ENCODE data around the gene MDN1. TPM values are rescaled to one million over a fixed set of nuclear protein-coding genes. Genes with fewer than 3 reads are reported as not detected.

MDN1 gene
- total and polyA plus RNA-seq, 2 experiments from 2014 or later = 8.0 to 20.9 TPM

- Histone ChIP-seq H3K9me3 (ENCODE audit: low read depth) (no peaks in the 10 kb centered on the region), H3K36me3 (replicated peaks; ENCODE audit: insufficient read depth, low read depth) (no peaks in the 10 kb centered on the region), H3K4me3 (no peak overlapping the region), H3K79me2 (no peaks in the 10 kb centered on the region), H3K27me3 (no peaks in the 10 kb centered on the region), H4K20me1 (ENCODE audit: insufficient read depth, poor library complexity, severe bottlenecking) (no peaks in the 10 kb centered on the region), H3K9me2 (replicated peaks; ENCODE audit: insufficient read depth) (no peaks in the 10 kb centered on the region), H2AFZ (no peak overlapping the region), H3K4me1 (ENCODE audit: insufficient read depth) (peaks cover 8% of the 10 kb centered on the region), H3K4me2 (no peak overlapping the region), H3K27ac (no peak overlapping the region)
- DNase-seq (ENCODE audit: low spot score) = no peak
- TF ChIP-seq EZH2 (IDR thresholded peaks at IDR 0.05; ENCODE audit: borderline replicate concordance) = no peak
- TF ChIP-seq CTCF (IDR thresholded peaks at IDR 0.05; ENCODE audit: poor library complexity) = no peak
- no peak for TF ChIP-seq EZH2phosphoT487 (IDR thresholded peaks at IDR 0.05; ENCODE audit: low read depth, severe bottlenecking, unreplicated experiment)
- 100% methylated on average over 1 of the region's 1 CpG for WGBS (ENCODE audit: low lambda C conversion rate, missing lambda C conversion rate)
These were observed 29.6 kb downstream of the MDN1 start for GRCh38 chr6:89789980-89790379.

GRCh38 chr6:89787660-89788328 lies 31.8 kb downstream of the MDN1 start:
- Histone ChIP-seq H3K4me2 (peak overlapping the region; percentile 54), H3K79me2 (no peaks in the 10 kb centered on the region), H3K36me3 (replicated peaks; ENCODE audit: insufficient read depth, low read depth) (no peaks in the 10 kb centered on the region), H3K4me3 (no peak overlapping the region), H4K20me1 (ENCODE audit: insufficient read depth, poor library complexity, severe bottlenecking) (no peaks in the 10 kb centered on the region), H3K4me1 (ENCODE audit: insufficient read depth) (peaks cover 8% of the 10 kb centered on the region), H3K27me3 (no peaks in the 10 kb centered on the region), H3K27ac (peak overlapping the region; percentile 63), H2AFZ (no peak overlapping the region), H3K9me2 (replicated peaks; ENCODE audit: insufficient read depth) (no peaks in the 10 kb centered on the region), H3K9me3 (ENCODE audit: low read depth) (no peaks in the 10 kb centered on the region)
- TF ChIP-seq CTCF (IDR thresholded peaks at IDR 0.05; ENCODE audit: poor library complexity) (no peak), EZH2 (IDR thresholded peaks at IDR 0.05; ENCODE audit: borderline replicate concordance) (no peak), EZH2phosphoT487 (IDR thresholded peaks at IDR 0.05; ENCODE audit: low read depth, severe bottlenecking, unreplicated experiment) (no peak)
- no peak for DNase-seq (ENCODE audit: low spot score)
- 75% methylated on average over 7 of the region's 7 CpGs for WGBS (ENCODE audit: low lambda C conversion rate, missing lambda C conversion rate)

GRCh38 chr6:89786970-89787369 lies 32.6 kb downstream of the MDN1 start:
- no peaks in the 10 kb centered on the region for H3K36me3 ChIP-seq (replicated peaks; ENCODE audit: insufficient read depth, low read depth)
- DNase-seq (ENCODE audit: low spot score) = no peak
- peaks cover 8% of the 10 kb centered on the region for H3K4me1 ChIP-seq (ENCODE audit: insufficient read depth)
- 81% methylated on average over 2 of the region's 2 CpGs for WGBS (ENCODE audit: low lambda C conversion rate, missing lambda C conversion rate)
- H2AFZ ChIP-seq = no peak overlapping the region
- TF ChIP-seq CTCF (IDR thresholded peaks at IDR 0.05; ENCODE audit: poor library complexity) = no peak
- TF ChIP-seq EZH2phosphoT487 (IDR thresholded peaks at IDR 0.05; ENCODE audit: low read depth, severe bottlenecking, unreplicated experiment) = no peak
- TF ChIP-seq EZH2 (IDR thresholded peaks at IDR 0.05; ENCODE audit: borderline replicate concordance) = no peak
- H3K27ac ChIP-seq = peak overlapping the region; percentile 63
- H4K20me1 ChIP-seq (ENCODE audit: insufficient read depth, poor library complexity, severe bottlenecking) = no peaks in the 10 kb centered on the region
- H3K4me3 ChIP-seq = no peak overlapping the region
- H3K4me2 ChIP-seq = peak overlapping the region; percentile 54
- no peaks in the 10 kb centered on the region for H3K79me2 ChIP-seq
- H3K9me2 ChIP-seq (replicated peaks; ENCODE audit: insufficient read depth) = no peaks in the 10 kb centered on the region
- no peaks in the 10 kb centered on the region for H3K9me3 ChIP-seq (ENCODE audit: low read depth)
- no peaks in the 10 kb centered on the region for H3K27me3 ChIP-seq

Measured in hepatocyte (in vitro differentiated cells).